ENCODE data around the gene LAMA2. TPM values are rescaled to one million over a fixed set of nuclear protein-coding genes. Genes with fewer than 3 reads are reported as not detected.

LAMA2 gene
- polyA plus RNA-seq, 1 of the 3 experiments (the other 2 are of a cell fraction) = 0.92 TPM

GRCh38 chr6:128882560-128882959 lies 378 bp upstream of the LAMA2 start:
- Histone ChIP-seq H3K4me3 (ENCODE audit: low read depth in 2 of 2, low read length in 1 of 2) (peak overlapping the region in 1 of 2 experiments; percentile 48; a peak in 1 of 4 replicates), H3K9me2 (no peaks in the 10 kb centered on the region), H3K27ac (ENCODE audit: low read depth in 2 of 2, low read length in 1 of 2) (no peak overlapping the region), H3K4me1 (ENCODE audit: control insufficient read depth in 1 of 2, insufficient read depth in 2 of 2, low read depth in 1 of 2, low read length in 1 of 2) (no peaks in the 10 kb centered on the region), H3K9me3 (no peaks in the 10 kb centered on the region), H3K4me2 (peak overlapping the region; percentile 71), H4K20me1 (ENCODE audit: insufficient read depth) (no peaks in the 10 kb centered on the region), H3K36me3 (replicated peaks in 1 of 2; ENCODE audit: control insufficient read depth in 1 of 2, insufficient read depth in 2 of 2, low read length in 1 of 2) (no peaks in the 10 kb centered on the region), H3K79me2 (ENCODE audit: insufficient read depth) (no peaks in the 10 kb centered on the region), H3F3A (replicated peaks; ENCODE audit: insufficient read depth) (no peaks in the 10 kb centered on the region), H2AFZ (ENCODE audit: low read depth) (peak overlapping the region; percentile 63; the same call in 1 of the 2 replicates), H3K27me3 (ENCODE audit: insufficient read depth) (no peaks in the 10 kb centered on the region; the same call in 1 of the 2 replicates), H3K9ac (no peak overlapping the region)
- CTCF ChIA-PET = no interaction called here
- POLR2A ChIA-PET = no interaction called here
- no peak for DNase-seq
- 67% methylated on average over 2 of the region's 2 CpGs for WGBS (ENCODE audit: low lambda C conversion rate)
- TF ChIP-seq RCOR1 (IDR thresholded peaks at IDR 0.05; ENCODE audit: low read length) = no peak
- TF ChIP-seq RXRA (IDR thresholded peaks at IDR 0.05; ENCODE audit: borderline replicate concordance, low read depth) = no peak
- TF ChIP-seq USF1 (IDR thresholded peaks at IDR 0.05; ENCODE audit: borderline replicate concordance, low read depth) = no peak
- TF ChIP-seq CHD2 (IDR thresholded peaks at IDR 0.05; ENCODE audit: low read length, partially characterized antibody) = no peak
- no peak for TF ChIP-seq MEF2A (IDR thresholded peaks at IDR 0.05; ENCODE audit: borderline replicate concordance, low read depth)
- no peak for TF ChIP-seq TAF1 (IDR thresholded peaks at IDR 0.05; ENCODE audit: borderline replicate concordance, low read depth, low read length)
- no peak for TF ChIP-seq SIN3A (IDR thresholded peaks at IDR 0.05; ENCODE audit: borderline replicate concordance, low read depth, low read length)
- no peak for TF ChIP-seq YY1 (IDR thresholded peaks at IDR 0.05; ENCODE audit: low read depth)
- no peak for TF ChIP-seq ZBTB33 (IDR thresholded peaks at IDR 0.05; ENCODE audit: borderline replicate concordance, low read depth)
- no peak for TF ChIP-seq GABPA (IDR thresholded peaks at IDR 0.05; ENCODE audit: low read depth)
- TF ChIP-seq POLR2AphosphoS5 (IDR thresholded peaks at IDR 0.05; ENCODE audit: low read depth, low read length) = no peak
- TF ChIP-seq RAD21 (IDR thresholded peaks at IDR 0.05; ENCODE audit: low read length) = no peak
- TF ChIP-seq RFX5 (IDR thresholded peaks at IDR 0.05; ENCODE audit: low read length) = no peak
- TF ChIP-seq MXI1 (IDR thresholded peaks at IDR 0.05; ENCODE audit: low read depth, low read length) = no peak
- no peak for TF ChIP-seq JUND (IDR thresholded peaks at IDR 0.05)
- no peak for TF ChIP-seq GATA2 (CRISPR knock-in tag; IDR thresholded peaks at IDR 0.05)
- TF ChIP-seq FOSL2 (IDR thresholded peaks at IDR 0.05; ENCODE audit: borderline replicate concordance, low read depth) = no peak
- TF ChIP-seq EP300 (IDR thresholded peaks at IDR 0.05; ENCODE audit: borderline replicate concordance in 1 of 2, low read depth in 1 of 2, low read length in 1 of 2) = no peak
- TF ChIP-seq SMC3 (IDR thresholded peaks at IDR 0.05; ENCODE audit: low read depth, low read length) = no peak
- no peak for TF ChIP-seq FOXJ3 (CRISPR knock-in tag; IDR thresholded peaks at IDR 0.05)

Measured in SK-N-SH (cell line).